Hematopoietic multipotent progenitor cell treated with erythropoietin and hydrocortisone succinate and interleukin-3 and kit ligand, for 15 days (in vitro differentiated cells): ENCODE measurements around the gene PER1.
"Not testable (repeated sequence)": the region's sequence is repeated elsewhere in the genome, so short reads cannot be mapped to it uniquely, and the experiment has no call there.

Experiments
- DNase-seq: peaks from one replicate; pipeline ENCODE4 v3.0.0-alpha.2; 2015; ENCODE audit warnings: low spot score

PER1 gene

DNA sequence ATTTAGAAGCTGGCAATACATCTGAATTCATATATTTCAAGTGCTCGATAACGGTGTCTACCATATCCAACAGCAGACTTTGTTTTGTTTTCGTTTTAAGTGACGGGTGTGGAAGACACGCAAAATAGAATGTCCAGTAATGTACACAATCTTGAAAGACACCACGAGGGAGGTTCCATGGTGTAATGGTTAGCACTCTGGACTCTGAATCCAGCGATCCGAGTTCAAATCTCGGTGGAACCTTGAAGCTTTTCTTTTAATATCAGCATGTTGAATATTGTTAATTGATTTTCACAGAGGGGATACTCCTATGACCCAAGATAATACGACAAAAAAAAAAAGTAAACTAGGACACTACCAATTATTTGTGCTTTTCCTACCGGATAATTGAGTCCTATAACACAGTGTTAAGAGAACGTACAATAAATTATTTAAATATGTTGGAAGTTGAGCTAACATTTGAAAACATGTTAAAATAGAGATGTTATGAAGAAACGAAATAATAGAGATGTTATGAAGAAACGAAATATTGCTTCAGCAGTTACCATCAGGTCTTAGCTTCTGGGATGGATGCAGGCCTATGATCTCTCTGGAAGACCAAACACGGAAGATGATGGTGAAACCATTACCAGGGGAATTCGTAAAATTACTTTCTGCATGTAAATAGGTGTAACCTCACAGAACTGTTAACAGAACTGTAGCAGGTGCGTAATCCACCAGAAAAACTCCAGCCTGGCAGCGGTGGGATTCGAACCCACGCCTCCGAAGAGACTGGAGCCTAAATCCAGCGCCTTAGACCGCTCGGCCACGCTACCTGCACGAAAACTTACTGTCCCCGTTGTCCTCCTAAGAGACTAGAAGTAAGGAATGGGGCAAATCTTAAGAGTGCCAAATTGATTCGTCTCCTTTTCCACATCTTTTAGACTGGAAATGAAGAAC is 32.4 kb downstream of the PER1 start:
- DNase-seq = peak; percentile 88

DNA sequence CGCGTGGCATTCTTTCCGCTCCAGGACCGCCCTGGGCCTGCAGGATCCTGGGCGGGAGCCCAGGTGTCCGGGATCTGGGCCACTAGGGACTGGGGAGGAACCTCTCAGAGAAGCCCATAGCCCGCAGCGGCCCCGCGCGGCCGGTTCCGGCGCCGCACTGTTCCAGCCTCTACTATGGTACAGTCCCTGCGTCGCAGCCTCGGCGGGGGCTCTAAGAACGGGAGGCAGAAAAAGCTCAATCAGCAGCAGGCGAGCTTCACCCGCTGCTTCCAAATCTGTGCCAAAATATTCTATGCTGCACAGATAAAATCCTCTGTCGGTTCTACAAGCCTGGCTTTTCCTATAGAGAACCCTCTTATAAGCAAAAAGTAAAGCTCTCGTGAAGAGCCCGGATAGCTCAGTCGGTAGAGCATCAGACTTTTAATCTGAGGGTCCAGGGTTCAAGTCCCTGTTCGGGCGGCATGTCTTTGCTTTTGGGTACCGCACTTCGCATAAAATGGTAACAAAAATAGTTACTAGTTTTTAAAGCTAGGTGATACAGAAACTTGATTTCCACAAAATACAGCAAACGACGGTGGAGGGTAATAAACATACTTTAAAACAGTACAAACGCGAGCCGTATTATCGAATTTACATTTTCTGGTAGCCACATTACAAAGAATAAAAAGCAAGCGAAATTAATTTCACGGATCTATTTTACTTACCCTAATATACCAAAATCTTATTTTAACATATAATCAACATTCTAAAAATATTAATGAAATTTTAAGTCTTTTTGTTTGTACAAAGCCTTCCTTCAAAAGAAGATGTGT is 33.2 kb downstream of the PER1 start:
- DNase-seq = peak; percentile 81

DNA sequence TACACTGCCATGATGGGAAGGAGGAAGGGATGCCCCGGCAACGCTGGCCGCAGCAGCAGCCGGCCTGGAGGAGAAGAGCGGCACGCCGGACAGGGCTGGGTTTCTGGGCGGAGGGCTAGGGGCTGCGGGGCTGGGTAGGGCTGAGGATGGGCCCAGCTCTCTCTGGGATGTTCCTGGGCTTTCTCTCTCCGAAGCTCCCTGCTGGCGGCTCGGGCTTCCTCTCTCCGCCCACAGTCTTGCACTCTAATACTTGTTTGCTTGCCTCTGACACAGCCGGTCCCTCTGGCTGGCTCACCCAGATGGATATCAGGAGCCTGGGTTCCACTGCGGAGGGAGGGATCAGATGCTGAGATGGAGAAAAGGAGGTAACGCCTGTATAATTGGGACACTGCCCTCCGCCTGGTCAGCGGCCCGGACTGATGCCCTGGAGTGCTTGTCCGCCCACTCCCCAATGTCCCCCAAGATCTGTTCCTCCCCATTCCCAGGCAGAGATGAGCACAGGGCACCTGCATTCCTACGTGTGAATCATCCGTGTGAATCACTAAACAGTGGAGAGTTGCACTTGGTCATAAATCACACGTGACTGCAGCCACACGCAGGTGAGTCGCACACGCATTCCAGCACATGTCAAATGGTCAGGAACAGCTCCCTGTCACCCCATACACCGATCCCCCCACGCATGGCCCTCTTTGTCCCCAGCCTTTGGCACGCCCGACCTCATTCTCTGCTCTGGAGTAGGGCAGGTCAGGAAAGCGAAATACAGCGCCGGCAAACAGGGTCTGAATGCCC is 34.0 kb downstream of the PER1 start, which contains the start of gene ALOXE3:
Gene ALOXE3, minus strand, starts transcription at position 535 of the 789 bp plus-strand sequence. Its CDS starts 524 bp downstream, at position 11.
- peak; percentile 42 for DNase-seq

DNA sequence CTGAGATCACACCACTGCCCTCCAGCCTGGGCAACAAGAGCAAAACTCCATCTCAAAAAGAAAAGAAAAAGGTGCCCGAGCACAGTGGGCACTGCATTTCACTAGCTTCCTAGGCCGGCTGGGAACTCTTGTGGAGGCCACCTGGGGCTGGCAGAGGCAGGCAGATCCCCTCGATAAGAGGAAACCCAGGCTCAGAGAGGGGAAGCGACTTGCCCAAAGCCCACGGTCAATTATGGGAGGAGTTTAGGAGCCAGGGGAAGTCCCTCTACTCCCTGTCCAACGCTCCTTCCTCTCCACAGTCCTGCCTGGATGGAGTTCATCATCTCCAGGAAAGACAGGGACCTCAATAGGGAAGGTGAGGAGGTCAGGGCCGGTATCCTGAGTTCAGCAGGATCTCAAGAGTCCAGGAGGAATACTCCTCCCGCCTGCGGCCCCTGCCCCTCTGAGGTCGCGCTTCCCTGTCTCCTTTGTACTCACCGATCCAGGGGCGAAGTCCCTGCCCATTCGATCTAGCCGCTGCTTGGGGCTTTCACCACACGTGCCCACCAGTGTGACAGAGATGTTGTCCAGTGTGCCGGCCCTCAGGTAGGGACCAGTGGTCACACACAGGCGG is 34.7 kb downstream of the PER1 start:
- no peak for DNase-seq

DNA sequence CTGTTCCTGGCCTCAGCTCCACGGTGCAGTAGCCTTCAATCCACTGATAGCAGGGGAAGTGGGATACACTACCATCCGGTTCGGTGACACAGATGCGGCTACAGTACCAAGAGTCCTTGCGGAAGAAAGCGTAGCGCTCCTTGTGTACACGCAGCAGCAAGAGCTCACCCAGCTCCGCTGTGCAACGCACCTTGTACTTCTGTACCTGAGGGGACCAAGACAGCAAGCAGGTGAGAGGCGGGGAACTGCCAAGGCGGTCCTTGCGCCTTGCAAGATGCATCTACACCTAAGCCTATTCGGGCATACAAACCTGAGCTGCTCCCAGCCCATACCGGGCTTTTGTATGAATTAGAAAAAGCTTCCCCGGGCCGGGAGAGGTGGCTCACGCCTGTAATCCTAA is 35.4 kb downstream of the PER1 start:
- DNase-seq = no peak

DNA sequence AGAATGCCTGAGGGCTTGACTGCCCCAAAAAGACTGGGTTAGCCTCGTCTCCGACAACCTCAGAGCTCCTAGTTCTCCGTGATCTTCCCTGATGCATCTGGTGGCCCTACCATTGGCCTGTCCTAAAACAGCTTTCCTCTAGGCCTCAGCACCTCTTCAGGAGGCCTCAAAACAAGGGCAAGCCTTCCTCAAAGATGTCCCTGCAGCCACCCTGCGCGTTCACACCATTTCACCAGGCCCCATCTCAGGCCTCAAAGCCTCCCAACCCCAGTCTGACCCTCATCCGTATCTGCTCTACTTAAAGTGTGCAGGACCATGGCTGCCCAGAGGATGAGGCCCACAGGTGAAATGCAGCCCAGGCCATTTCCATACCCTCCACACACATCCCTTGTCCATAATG is 41.3 kb downstream of the PER1 start:
- no peak for DNase-seq

DNA sequence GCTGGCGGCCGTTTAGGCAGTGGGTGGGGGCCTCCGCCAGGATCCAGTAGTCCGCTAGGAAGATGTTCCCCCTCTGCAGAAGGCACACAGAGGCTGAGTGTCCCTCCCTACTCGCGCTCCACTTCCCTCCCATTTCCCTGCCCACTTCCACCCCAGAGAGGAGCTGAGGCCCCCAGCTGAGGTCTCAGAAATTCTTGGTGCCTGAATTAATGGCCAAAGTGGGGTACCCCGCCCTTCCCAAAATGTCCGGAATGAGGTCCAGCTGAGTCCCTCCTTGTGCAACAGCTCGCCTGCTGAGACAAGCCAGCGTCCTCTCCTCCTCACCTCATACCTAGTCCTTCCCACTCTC is 41.8 kb downstream of the PER1 start:
- DNase-seq = no peak

DNA sequence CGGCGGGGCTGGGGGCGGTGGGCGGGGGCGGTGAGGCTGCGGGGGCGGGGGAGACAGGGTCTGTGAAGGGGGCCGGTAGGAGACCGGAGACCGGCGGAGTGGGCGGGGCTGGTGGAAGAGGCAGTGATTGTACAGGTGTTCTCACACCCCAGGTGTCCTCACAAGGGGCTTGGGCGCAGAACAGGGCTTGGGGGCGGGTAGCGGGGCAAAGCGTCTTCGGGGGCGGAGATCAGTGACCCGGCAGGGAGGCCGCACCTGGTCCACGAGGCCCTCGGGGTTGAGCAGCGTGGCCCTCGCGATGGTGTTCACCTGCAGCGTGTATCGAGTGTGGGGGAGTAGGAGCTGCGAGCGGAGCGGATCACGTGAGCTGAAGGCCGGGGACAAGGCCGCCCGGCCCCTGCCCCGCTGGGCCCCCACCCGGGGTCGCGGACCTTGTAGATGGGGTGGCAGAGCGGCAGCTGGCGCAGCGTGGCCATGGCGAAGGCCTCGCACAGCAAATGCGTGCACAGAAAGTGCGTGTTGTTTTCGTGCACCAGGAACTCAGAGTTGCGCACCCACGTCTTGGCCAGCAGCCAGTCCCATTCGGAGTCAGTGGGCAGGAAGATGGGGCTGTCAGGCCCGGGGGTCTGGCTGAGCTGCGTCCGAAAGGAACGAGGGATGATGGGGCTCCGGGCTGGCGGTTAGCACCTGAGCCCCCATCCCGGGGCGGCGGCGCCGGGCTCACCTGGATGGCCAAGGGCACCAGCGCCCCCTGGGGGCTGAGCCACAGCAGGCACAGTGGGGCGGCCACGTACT is 42.3 kb downstream of the PER1 start:
- peak; percentile 65 for DNase-seq

DNA sequence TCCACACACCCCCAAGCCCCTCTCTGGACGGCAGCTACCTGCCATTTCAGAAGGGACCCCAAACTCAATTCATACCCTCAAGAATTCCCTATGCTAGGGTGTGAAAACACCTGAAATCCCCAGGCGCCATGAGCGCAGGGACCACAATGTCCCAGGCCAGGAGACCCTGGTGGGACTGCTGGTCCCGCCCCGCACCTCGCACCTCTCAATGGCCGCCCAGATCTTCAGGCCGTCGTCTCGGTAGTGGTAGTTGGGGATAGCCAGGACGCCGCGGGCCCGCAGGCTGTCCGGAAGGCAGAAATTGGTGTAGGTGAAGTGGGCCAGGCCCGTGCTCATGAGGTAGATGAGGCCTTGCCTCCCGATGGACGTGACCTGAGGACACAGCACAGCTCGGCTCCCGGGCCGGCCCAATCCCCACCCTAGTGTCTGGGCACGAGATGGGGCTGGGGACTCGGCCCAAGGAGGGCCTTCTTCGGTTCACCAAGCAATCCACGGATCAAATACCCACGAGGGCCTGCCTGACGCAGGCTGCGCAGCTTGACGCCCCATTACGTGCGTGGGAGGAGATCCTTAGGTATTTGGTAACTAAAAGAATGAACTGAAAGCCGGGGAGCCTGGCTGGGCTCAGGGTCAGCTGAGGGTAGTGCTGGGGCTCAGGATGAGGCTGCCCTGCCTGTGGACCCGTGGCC is 43.1 kb downstream of the PER1 start:
- no peak for DNase-seq

DNA sequence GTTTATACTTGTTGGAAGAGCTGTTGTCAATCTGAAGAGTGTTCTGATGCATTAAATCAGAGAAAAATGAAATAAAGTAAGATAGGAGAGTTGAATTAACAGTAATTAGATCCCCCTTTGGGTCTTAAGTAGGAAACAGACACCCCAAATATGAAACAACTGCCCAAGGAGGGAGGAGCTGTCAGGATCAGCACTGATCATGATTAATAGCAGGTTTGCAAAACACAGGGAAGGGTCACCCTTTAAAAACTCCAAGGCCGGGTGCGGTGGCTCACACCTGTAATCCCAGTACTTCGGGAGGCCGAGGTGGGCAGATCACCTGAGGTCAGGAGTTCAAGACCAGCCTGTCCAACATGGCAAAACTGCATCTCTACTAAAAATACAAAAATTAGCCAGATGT is 45.2 kb downstream of the PER1 start:
- DNase-seq = not testable (repeated sequence)

DNA sequence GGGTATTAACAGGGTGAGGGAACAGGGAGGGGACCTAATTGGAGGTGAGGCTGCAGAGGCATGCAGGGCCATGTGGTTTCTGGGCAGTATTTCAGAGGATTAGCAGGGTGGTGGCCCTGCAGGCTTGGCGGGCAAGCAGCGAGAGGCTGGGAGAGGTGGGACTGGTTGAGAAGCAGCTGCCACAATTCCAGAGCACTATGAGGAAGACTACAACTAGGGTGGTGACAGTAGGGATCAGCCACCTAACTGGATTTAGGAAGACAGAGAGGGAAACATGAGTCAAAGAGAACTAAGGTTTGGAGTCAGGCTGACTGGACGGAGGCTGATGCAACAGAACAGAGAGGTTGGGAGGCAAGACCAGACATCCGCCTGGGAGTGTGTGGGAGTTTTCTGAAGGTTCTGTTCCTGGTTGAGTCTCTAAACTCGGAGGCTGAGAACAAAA is 46.2 kb downstream of the PER1 start:
- DNase-seq = no peak

DNA sequence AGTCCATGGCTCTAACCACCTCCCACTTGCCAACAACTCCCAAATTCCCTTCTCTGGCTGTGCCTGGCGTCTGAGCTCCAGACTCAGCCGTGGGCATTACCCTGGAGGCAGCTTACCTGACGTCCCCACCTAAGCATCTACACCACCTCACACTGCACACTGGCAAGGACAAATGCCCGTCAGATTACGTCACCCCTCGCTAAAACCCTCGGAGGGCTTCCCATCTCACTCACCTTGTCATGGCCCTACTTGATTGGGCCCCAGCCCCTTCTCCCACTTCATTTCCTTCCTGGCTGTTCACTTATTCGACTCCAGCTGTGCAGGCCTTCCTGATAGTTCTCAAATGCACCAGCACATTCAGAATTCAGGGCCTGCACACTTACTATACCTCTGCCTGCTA is 47.3 kb downstream of the PER1 start:
- no peak for DNase-seq

DNA sequence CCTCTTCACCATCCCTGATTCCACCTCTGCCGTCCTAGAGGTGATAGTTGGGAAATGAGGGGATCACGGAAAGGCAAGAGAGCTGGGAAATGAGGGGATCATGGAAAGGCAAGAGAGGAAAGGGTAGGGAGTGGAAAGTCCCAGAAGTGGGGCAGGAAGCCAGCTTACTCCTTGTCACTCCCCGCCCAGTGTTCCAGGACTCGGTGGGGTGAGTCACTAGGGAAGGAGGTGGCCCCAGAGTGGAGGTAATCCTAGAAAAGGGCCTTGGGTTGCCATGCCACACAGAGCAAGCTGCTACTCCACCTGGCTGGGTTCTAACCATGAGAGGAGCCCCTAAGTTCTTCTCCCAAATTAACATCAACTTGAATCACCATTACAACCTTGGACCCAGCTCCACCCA is 48.7 kb downstream of the PER1 start:
- DNase-seq = no peak

DNA sequence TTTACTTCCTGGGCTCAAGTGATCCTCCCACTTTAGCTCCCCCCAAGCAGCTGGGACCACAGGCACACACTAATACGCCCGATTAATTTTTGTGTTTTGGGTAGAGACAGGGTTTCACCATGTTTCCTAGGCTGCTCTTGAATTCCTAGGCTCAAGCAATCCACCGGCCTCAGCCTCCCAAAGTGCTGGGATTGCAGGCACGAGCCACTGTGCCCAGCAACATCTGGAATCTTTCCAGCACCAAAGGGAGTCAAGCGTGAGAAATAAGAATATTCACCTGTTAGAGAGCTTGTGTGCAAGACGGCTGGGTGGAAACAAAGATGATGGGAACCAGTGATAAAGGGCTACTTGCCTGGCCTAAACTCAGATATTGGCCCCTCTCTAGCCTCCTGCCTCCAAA is 50.5 kb downstream of the PER1 start:
- DNase-seq = no peak

DNA sequence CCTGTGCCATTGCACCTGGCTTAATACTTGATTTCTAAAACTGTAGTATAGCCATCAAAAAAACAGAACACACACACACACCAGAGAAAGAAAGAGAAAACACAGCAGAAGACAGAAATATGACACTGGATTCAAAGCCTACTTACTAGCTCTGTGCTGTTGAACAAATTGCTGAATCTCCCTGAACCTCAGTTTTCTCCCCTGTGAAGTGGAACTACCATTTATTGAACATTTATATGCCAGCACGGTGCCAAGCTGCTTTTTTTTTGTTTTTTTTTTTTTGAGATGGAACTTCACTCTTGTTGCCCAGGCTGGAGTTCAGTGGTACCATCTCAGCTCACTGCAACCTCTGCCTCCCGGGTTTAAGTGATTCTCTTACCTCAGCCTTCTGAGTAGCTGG is 51.4 kb downstream of the PER1 start:
- no peak for DNase-seq

DNA sequence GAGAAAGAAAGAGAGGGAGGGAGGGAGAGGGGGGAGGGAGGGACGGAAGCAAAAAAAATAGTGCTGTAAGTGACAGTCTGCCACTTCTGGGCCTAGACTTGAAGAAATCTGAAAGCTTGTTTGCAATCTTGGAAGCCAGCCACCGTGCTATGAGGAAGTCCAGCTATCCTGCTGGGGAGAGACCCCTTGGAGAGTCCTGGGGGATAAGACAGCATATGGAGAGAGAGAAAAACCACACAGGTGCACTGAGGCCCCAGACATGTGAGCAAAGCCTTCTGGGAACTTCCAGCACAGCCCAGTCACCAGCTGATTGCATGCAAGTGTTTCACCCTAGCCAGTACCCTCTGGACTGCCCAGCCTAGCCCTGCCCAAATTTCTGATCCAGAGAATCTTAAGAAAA is 52.1 kb downstream of the PER1 start:
- DNase-seq = no peak

DNA sequence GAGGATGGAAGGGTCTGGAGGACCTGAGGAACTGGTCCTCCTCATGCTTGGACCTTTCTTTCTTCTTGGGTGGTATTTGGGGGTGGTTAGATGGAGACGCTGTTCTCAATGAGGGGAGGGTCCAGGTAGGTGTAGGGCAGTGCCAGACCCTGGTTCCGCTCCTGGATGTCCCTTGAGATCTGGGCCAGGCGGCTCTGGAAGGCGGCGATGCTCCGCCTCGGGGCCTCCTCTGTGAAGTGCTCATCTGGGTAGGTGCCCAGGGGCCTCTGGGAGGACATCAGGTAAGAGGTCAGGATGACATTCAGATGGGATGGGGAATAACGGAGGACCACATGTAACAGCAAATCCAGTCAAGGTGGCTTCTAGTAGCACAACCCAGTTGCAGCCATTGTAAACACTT is 55.7 kb downstream of the PER1 start:
- no peak for DNase-seq

DNA sequence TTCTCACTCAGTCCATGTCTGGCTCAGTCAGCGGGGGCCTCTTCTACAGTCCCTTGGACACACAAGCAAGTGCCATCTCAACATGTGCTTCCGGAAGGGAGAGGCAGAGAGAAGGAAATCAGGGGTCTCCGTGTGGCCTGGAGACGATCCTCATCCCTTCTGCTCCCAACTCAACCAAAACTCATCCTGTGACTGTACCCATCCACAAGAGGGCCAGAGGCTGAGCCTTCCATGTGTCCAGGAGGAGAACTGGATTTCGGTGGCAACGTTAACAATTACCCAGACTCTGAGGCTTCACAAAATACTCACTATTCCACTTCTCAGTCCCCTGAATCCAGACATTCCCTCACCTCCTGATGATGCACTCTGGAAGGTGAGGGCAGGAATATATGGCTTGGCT is 56.8 kb downstream of the PER1 start:
- DNase-seq = no peak

DNA sequence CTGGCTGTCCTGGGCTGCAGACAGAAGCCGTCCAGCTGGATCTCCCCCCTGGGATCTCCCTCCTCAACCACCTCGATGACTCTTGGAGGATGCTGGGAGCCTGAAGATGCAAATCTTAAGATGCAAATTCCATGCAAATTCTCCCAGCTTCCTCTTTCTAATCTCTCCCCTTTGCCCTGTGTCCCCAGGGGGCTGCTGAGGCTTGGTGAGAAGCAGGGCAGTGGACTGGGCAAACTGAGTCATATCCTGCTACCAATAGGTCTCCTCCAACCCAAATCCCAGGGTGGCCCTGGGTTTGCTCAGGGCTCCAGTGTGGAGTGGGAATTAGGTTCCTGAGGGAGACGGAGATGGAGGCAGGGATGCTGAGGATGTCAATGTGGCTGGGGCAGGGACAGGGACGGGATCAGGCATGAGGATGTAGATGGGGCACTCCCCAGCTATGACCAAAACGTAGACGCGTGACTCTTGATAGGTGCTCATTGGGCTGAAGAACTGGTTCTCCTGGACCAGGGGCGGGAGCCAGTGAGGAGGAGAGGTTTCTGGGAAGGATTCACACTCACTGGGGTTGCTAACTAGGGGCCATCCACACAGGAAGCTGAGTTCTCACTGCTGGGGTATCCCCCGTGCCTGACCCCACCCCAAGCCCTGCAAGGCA is 61.0 kb downstream of the PER1 start:
- no peak for DNase-seq
